H1 (cell line): Measurements from ENCODE around the gene TRIM14. TPM values are rescaled to one million over a fixed set of nuclear protein-coding genes. Genes with fewer than 3 reads are reported as not detected.

ENCODE experiments used
- CTCF ChIA-PET: fragments of 300-600 bp; sonication (Branson Sonifier 250); formaldehyde crosslinking; loops from one replicate; lab custom pipeline; 2021; ENCODE audit not compliant: partially characterized antibody; lab: Charles Lee
- POLR2A ChIA-PET: fragments of 300-600 bp; sonication (Branson Sonifier 250); formaldehyde crosslinking; loops from one replicate; lab custom pipeline; 2021; ENCODE audit warnings: inconsistent platforms; ENCODE audit not compliant: partially characterized antibody; lab: Charles Lee
- DNase-seq, 2 experiments: peaks; one replicate each; pipeline versions ENCODE4 v3.0.0 to v3.0.0-alpha.2; 2010 to 2022; ENCODE audit warnings: low spot score in 2 of 2, low read depth in 1 of 2, mixed read lengths in 1 of 2
- FAIRE-seq: peaks from 2 replicates; lab custom pipeline; 2011; peaks lifted over from hg19 to GRCh38; lab: Jason Lieb, UNC
- H2AFZ ChIP-seq: 2 replicates; pipeline ENCODE4 v1.8.1; 2012; ENCODE audit warnings: low read length, inconsistent platforms
- H2AK5ac ChIP-seq: 2 replicates; pipeline ENCODE4 v1.6.1; 2013; ENCODE audit warnings: low read depth, low read length
- H2BK120ac ChIP-seq: replicated peaks from 2 replicates; pipeline ENCODE3; 2013; ENCODE audit warnings: low read depth, low read length, inconsistent platforms
- H2BK12ac ChIP-seq: 2 replicates; pipeline ENCODE4 v1.6.1; 2013; ENCODE audit warnings: low read depth, low read length
- H2BK15ac ChIP-seq: 2 replicates; pipeline ENCODE4 v1.6.1; 2013; ENCODE audit warnings: low read length
- H2BK20ac ChIP-seq: 2 replicates; pipeline ENCODE4 v1.6.1; 2013; ENCODE audit warnings: low read length
- H2BK5ac ChIP-seq: 2 replicates; pipeline ENCODE4 v1.6.1; 2013; ENCODE audit warnings: low read depth, low read length
- H3K14ac ChIP-seq: 2 replicates; pipeline ENCODE4 v1.6.1; 2013; ENCODE audit warnings: inconsistent platforms; ENCODE audit not compliant: insufficient read length
- H3K18ac ChIP-seq: 2 replicates; pipeline ENCODE4 v1.6.1; 2013; ENCODE audit warnings: low read length; ENCODE audit errors: extremely low read depth
- H3K23ac ChIP-seq: 2 replicates; pipeline ENCODE4 v1.6.1; 2013; ENCODE audit warnings: inconsistent platforms; ENCODE audit not compliant: insufficient read length
- H3K23me2 ChIP-seq: 2 replicates; pipeline ENCODE4 v1.6.1; 2013; ENCODE audit warnings: low read depth, low read length
- H3K27ac ChIP-seq: 2 replicates; pipeline ENCODE4 v1.6.1; 2011; ENCODE audit warnings: low read depth, low read length, inconsistent platforms
- H3K27me3 ChIP-seq, 4 experiments: replicated peaks in 1 of 4; 1 replicate in 1 of 4; 2 replicates in 3 of 4; pipeline versions ENCODE4 v1.6.1 to v1.8.1; 2011 to 2013; ENCODE audit warnings: low read length in 3 of 4, mild to moderate bottlenecking in 3 of 4, inconsistent platforms in 2 of 4, mixed read lengths in 2 of 4, moderate library complexity in 1 of 4; ENCODE audit not compliant: control insufficient read depth in 3 of 4, insufficient read depth in 3 of 4; ENCODE audit errors: extremely low read depth in 1 of 4
- H3K36me3 ChIP-seq, 4 experiments: 2 replicates each; pipeline versions ENCODE4 v1.6.1 to v1.8.1; 2011 to 2013; ENCODE audit warnings: mild to moderate bottlenecking in 4 of 4, low read length in 3 of 4, moderate library complexity in 2 of 4, control low read depth in 1 of 4, inconsistent platforms in 1 of 4; ENCODE audit not compliant: insufficient read depth in 4 of 4, control insufficient read depth in 2 of 4
- H3K4ac ChIP-seq: replicated peaks from 2 replicates; pipeline ENCODE3; 2013; ENCODE audit warnings: low read length, low read depth, mixed read lengths, inconsistent platforms; ENCODE audit not compliant: insufficient read length
- H3K4me1 ChIP-seq, 4 experiments: replicated peaks in 1 of 4; 1 replicate in 1 of 4; 2 replicates in 3 of 4; pipeline versions ENCODE4 v1.6.1 to v1.8.1; 2011 to 2013; ENCODE audit warnings: low read length in 3 of 4, inconsistent platforms in 2 of 4, mixed read lengths in 1 of 4; ENCODE audit not compliant: insufficient read depth in 4 of 4, control insufficient read depth in 3 of 4
- H3K4me2 ChIP-seq, 2 experiments: 2 replicates each; pipeline versions ENCODE4 v1.6.1 to v1.8.1; 2011 to 2013; ENCODE audit warnings: low read depth in 2 of 2, low read length in 2 of 2, control low read depth in 1 of 2, inconsistent platforms in 1 of 2, mild to moderate bottlenecking in 1 of 2; ENCODE audit not compliant: insufficient read depth in 1 of 2
- H3K4me3 ChIP-seq, 4 experiments: fragments of 200-600, 300-600 bp in 1 of 4; sonication (generic), shearing (Covaris generic), sonication (Bioruptor Twin) in 1 of 4; 2 replicates each; pipeline versions ENCODE4 v1.5.1 to v1.8.1; 2011 to 2016; ENCODE audit warnings: low read length in 4 of 4, low read depth in 3 of 4, control low read depth in 2 of 4, inconsistent platforms in 2 of 4, mild to moderate bottlenecking in 2 of 4, mixed read lengths in 1 of 4, moderate library complexity in 1 of 4; ENCODE audit not compliant: insufficient read depth in 2 of 4; ENCODE audit errors: extremely low read depth in 1 of 4
- H3K56ac ChIP-seq: replicated peaks from 2 replicates; pipeline ENCODE3; 2013; ENCODE audit warnings: low read depth, mild to moderate bottlenecking, mixed read lengths, low read length, inconsistent platforms; ENCODE audit not compliant: insufficient read length
- H3K79me1 ChIP-seq: 2 replicates; pipeline ENCODE4 v1.6.1; 2013; ENCODE audit warnings: low read depth, low read length, control low read depth
- H3K79me2 ChIP-seq, 2 experiments: 2 replicates each; pipeline versions ENCODE4 v1.6.1 to v1.8.1; 2012 to 2013; ENCODE audit warnings: low read length in 2 of 2, mild to moderate bottlenecking in 2 of 2, inconsistent platforms in 1 of 2; ENCODE audit not compliant: insufficient read depth in 2 of 2, control insufficient read depth in 1 of 2
- H3K9ac ChIP-seq, 4 experiments: replicated peaks in 1 of 4; 1 replicate in 1 of 4; 2 replicates in 3 of 4; pipeline versions ENCODE4 v1.6.1 to v1.8.1; 2011 to 2013; ENCODE audit warnings: low read depth in 3 of 4, low read length in 3 of 4, control low read depth in 2 of 4, mild to moderate bottlenecking in 2 of 4, moderate library complexity in 2 of 4, inconsistent platforms in 1 of 4; ENCODE audit errors: extremely low read depth in 1 of 4
- H3K9me3 ChIP-seq, 2 experiments: 2 replicates each; pipeline versions ENCODE4 v1.6.1 to v1.8.1; 2012 to 2013; ENCODE audit warnings: mild to moderate bottlenecking in 2 of 2, moderate library complexity in 2 of 2, control low read depth in 1 of 2, inconsistent platforms in 1 of 2, low read depth in 1 of 2, low read length in 1 of 2, mixed read lengths in 1 of 2; ENCODE audit not compliant: insufficient read depth in 2 of 2
- H4K20me1 ChIP-seq, 2 experiments: replicated peaks in 1 of 2; 2 replicates each; pipeline versions ENCODE3 to v1.8.1; 2011 to 2013; ENCODE audit warnings: inconsistent platforms in 2 of 2, low read length in 2 of 2, mild to moderate bottlenecking in 1 of 2; ENCODE audit not compliant: insufficient read depth in 2 of 2, control insufficient read depth in 1 of 2
- H4K5ac ChIP-seq: 2 replicates; pipeline ENCODE4 v1.6.1; 2013; ENCODE audit warnings: low read length, low read depth, mixed read lengths, inconsistent platforms; ENCODE audit not compliant: insufficient read length
- H4K8ac ChIP-seq: 2 replicates; pipeline ENCODE4 v1.8.0; 2013; ENCODE audit warnings: mild to moderate bottlenecking, moderate library complexity, low read length, inconsistent platforms; ENCODE audit not compliant: insufficient read depth; ENCODE audit errors: extremely low read depth
- H4K91ac ChIP-seq: replicated peaks from 2 replicates; pipeline ENCODE3; 2013; ENCODE audit warnings: low read length, mixed read lengths, inconsistent platforms; ENCODE audit not compliant: insufficient read length
- BACH1 ChIP-seq: IDR thresholded peaks from 2 replicates; pipeline ENCODE4 v1.6.1; 2012; ENCODE audit warnings: low read length, improper control_type of control experiment
- KDM4A ChIP-seq: IDR thresholded peaks from one replicate; pipeline ENCODE4 v1.7.1; 2012; ENCODE audit warnings: low read depth, mild to moderate bottlenecking, moderate library complexity, low read length, inconsistent platforms; ENCODE audit not compliant: severe bottlenecking
- RNF2 ChIP-seq: fragments of 200-900, 300-1000 bp; sonication (generic); IDR thresholded peaks from 2 replicates; pipeline ENCODE4 v1.7.1; 2016; ENCODE audit warnings: borderline replicate concordance, low read depth, mild to moderate bottlenecking, antibody characterized with exemption, low read length; ENCODE audit not compliant: poor library complexity, severe bottlenecking; ENCODE audit errors: missing control alignments
- TBP ChIP-seq: IDR thresholded peaks from 2 replicates; pipeline ENCODE4 v1.6.1; 2011; ENCODE audit warnings: low read depth, low read length, improper control_type of control experiment
- WGBS, 2 experiments: shearing (Covaris generic) in 1 of 2; methylation state at CpG; one replicate each; pipeline versions ENCODE4 v1.1.6 to v1.1.7; 2013 to 2015; ENCODE audit warnings: low lambda C conversion rate in 2 of 2, mixed read lengths in 2 of 2, inconsistent platforms in 1 of 2, low coverage in 1 of 2, missing lambda C conversion rate in 1 of 2; ENCODE audit not compliant: insufficient replicate concordance in 2 of 2, insufficient coverage in 1 of 2, insufficient read length in 1 of 2; ENCODE audit errors: extremely low coverage in 1 of 2, missing lambda C conversion rate in 1 of 2; 5-methylcytosine and 5-hydroxymethylcytosine counted together
- polyA plus RNA-seq, 7 experiments: library from polyadenylated mRNA; depleted of rRNA in 3 of 7; stranded (reverse) in 5 of 7; unstranded in 2 of 7; fragments of >200 nt in 5 of 7; fragments of 200-250 nt in 2 of 7; gene quantifications; 1 replicate in 5 of 7; 2 replicates in 1 of 7; 4 replicates in 1 of 7; pipeline versions ENCODE4 v1.2.1 to v1.2.3, GENCODE V29; 2011 to 2013; ENCODE audit warnings: missing spikeins in 2 of 7, mixed read lengths in 2 of 7
- total RNA-seq: library from RNA; stranded (reverse); fragmentation: NEBNext Ultra II Directional; extraction: Animal tissue kit (Norgen Biotek cat#: 25700); gene quantifications from 2 replicates; pipeline ENCODE4 v1.2.1, GENCODE V29; 2021

TRIM14 gene
- total and polyA plus RNA-seq, 2 of the 8 experiments (the other 6 are each of a cell fraction or from before 2014, with no cell fraction given) = 9.2 to 19.4 TPM

- Histone ChIP-seq H3K14ac (no peak overlapping the region), H4K5ac (no peak overlapping the region)
- TF ChIP-seq RNF2 (no peak), TBP (no peak), BACH1 (no peak), KDM4A (no peak)
- TF ChIP-seq, all 59 proteins: peak for 0
- Histone ChIP-seq H3K56ac (no peak overlapping the region), H3K9ac (no peak overlapping the region), H2BK20ac (no peak overlapping the region), H2BK15ac (no peak overlapping the region), H3K4me3 (no peak overlapping the region), H3K4me1 (peaks cover 0 to 8% (median 5%) of the 10 kb centered on the region in 4 experiments; a peak in 4 of 7 replicates), H4K91ac (no peak overlapping the region), H2BK12ac (no peak overlapping the region), H3K23me2 (no peaks in the 10 kb centered on the region), H4K8ac (no peak overlapping the region), H3K4ac (no peak overlapping the region), H2AFZ (no peak overlapping the region), H3K23ac (no peak overlapping the region), H2BK5ac (no peak overlapping the region), H4K20me1 (peaks cover 4 to 7% of the 10 kb centered on the region in 2 experiments), H2BK120ac (no peak overlapping the region), H3K79me2 (no peaks in the 10 kb centered on the region), H3K36me3 (peaks cover 2 to 28% (median 10%) of the 10 kb centered on the region in 4 experiments; a peak in 5 of 8 replicates), H3K4me2 (no peak overlapping the region), H3K79me1 (no peaks in the 10 kb centered on the region), H3K9me3 (no peaks in the 10 kb centered on the region), H3K27ac (no peak overlapping the region), H3K27me3 (no peaks in the 10 kb centered on the region), H2AK5ac (no peak overlapping the region), H3K18ac (no peak overlapping the region)
- DNase-seq = no peak
- FAIRE-seq = no peak
- 83% methylated on average over 1 of the region's 1 CpG; no CpG with 5 or more reads in 1 of the 2 experiments for WGBS, 2 experiments
- CTCF ChIA-PET = interaction anchor here (0.5 to 1.5 kb wide), 5 partner anchors 9 to 155 kb away, joined by 3 to 4 read pairs (median 3); no protein-coding TSS in a partner anchor
- POLR2A ChIA-PET = interaction anchor here (1.1 kb wide), 1 partner anchor 12 kb away, joined by 3 read pairs; no protein-coding TSS in a partner anchor
Measured at GRCh38 chr9:98080326-98080725, 38.7 kb downstream of the TRIM14 start.
